Osteoblast (primary cell): Measurements from ENCODE around the gene THG1L. TPM values are rescaled to one million over a fixed set of nuclear protein-coding genes. Genes with fewer than 3 reads are reported as not detected.

Experiments
- DNase-seq: peaks from one replicate; pipeline ENCODE4 v3.0.0; 2011; ENCODE audit warnings: low spot score, mixed read lengths; ENCODE audit not compliant: insufficient read length; ENCODE audit errors: missing footprints
- H2AFZ ChIP-seq: 2 replicates; pipeline ENCODE4 v1.6.0; 2011; ENCODE audit warnings: mild to moderate bottlenecking, low read length
- H3K27ac ChIP-seq: 2 replicates; pipeline ENCODE4 v1.5.1; 2011; ENCODE audit warnings: mild to moderate bottlenecking, low read depth, low read length, moderate library complexity
- H3K27me3 ChIP-seq: 2 replicates; pipeline ENCODE4 v1.6.0; 2012; ENCODE audit warnings: mild to moderate bottlenecking, control low read depth, inconsistent platforms, low read length, moderate library complexity; ENCODE audit not compliant: insufficient read depth
- H3K36me3 ChIP-seq: 2 replicates; pipeline ENCODE4 v1.5.1; 2011; ENCODE audit warnings: mild to moderate bottlenecking, low read length, control low read depth, moderate library complexity; ENCODE audit not compliant: insufficient read depth
- H3K4me1 ChIP-seq: 2 replicates; pipeline ENCODE4 v1.5.1; 2011; ENCODE audit warnings: mild to moderate bottlenecking, low read length, control low read depth, moderate library complexity; ENCODE audit not compliant: insufficient read depth
- H3K4me2 ChIP-seq: 2 replicates; pipeline ENCODE4 v1.6.0; 2011; ENCODE audit warnings: mild to moderate bottlenecking, low read length; ENCODE audit not compliant: insufficient read depth
- H3K4me3 ChIP-seq: fragments of 200-600 bp; sonication (generic); 3 replicates; pipeline ENCODE4 v1.5.1; 2012; ENCODE audit warnings: mild to moderate bottlenecking, low read length, inconsistent platforms; ENCODE audit not compliant: insufficient read depth
- H3K79me2 ChIP-seq: 2 replicates; pipeline ENCODE4 v1.6.0; 2012; ENCODE audit warnings: mild to moderate bottlenecking, low read length, control low read depth, inconsistent platforms; ENCODE audit not compliant: insufficient read depth
- H3K9me3 ChIP-seq: 2 replicates; pipeline ENCODE4 v1.5.1; 2011; ENCODE audit warnings: low read depth, low read length, control low read depth
- H4K20me1 ChIP-seq: 2 replicates; pipeline ENCODE4 v1.6.0; 2012; ENCODE audit warnings: mild to moderate bottlenecking, low read length, control low read depth; ENCODE audit not compliant: insufficient read depth
- CTCF ChIP-seq: IDR thresholded peaks from 2 replicates; pipeline ENCODE4 v1.5.1; 2011; ENCODE audit warnings: mild to moderate bottlenecking, low read depth, low read length, moderate library complexity; ENCODE audit errors: extremely low read depth
- total RNA-seq: library from RNA; depleted of rRNA; stranded (reverse); fragments of >200 nt; gene quantifications from 2 replicates; pipeline ENCODE4 v1.2.3, GENCODE V29; 2012

THG1L gene
- total RNA-seq, 1 donor: 27.9 TPM

GRCh38 chr5:157734436-157734835, 3.2 kb downstream of the THG1L start:
- Histone ChIP-seq H3K27me3 (no peaks in the 10 kb centered on the region), H3K36me3 (peaks cover 33% of the 10 kb centered on the region), H3K9me3 (no peaks in the 10 kb centered on the region), H3K27ac (no peak overlapping the region), H3K4me2 (no peak overlapping the region), H2AFZ (no peak overlapping the region), H3K4me1 (peaks cover 10% of the 10 kb centered on the region), H3K79me2 (no peaks in the 10 kb centered on the region), H3K4me3 (no peak overlapping the region), H4K20me1 (no peaks in the 10 kb centered on the region)
- no peak for DNase-seq
- TF ChIP-seq CTCF: no peak

DNA sequence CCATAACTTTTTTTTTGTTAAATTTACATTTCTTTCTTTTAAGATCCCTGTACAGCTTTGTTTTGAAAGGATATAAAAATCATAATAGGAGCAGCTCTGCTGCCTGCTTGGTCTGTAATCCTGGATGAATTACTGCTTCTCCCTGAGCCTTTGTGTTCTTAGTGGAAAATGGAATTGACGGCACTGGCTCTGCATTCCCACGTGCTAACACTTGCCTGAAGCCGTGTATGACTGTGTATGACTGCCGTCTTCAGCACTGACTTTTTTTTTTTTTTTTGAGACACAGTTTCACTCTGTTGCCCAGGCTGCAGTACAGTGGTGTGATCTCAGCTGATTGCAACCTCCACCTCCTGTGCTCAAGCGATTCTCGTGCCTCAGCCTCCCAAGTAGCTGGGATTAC, 4.8 kb downstream of the THG1L start:
- Histone ChIP-seq H4K20me1 (no peaks in the 10 kb centered on the region), H3K27me3 (no peaks in the 10 kb centered on the region), H3K36me3 (peaks cover 38% of the 10 kb centered on the region), H3K4me1 (peaks cover 6% of the 10 kb centered on the region), H3K4me3 (no peak overlapping the region), H2AFZ (no peak overlapping the region), H3K9me3 (no peaks in the 10 kb centered on the region), H3K79me2 (no peaks in the 10 kb centered on the region), H3K4me2 (no peak overlapping the region), H3K27ac (no peak overlapping the region)
- no peak for DNase-seq
- TF ChIP-seq CTCF: no peak

DNA sequence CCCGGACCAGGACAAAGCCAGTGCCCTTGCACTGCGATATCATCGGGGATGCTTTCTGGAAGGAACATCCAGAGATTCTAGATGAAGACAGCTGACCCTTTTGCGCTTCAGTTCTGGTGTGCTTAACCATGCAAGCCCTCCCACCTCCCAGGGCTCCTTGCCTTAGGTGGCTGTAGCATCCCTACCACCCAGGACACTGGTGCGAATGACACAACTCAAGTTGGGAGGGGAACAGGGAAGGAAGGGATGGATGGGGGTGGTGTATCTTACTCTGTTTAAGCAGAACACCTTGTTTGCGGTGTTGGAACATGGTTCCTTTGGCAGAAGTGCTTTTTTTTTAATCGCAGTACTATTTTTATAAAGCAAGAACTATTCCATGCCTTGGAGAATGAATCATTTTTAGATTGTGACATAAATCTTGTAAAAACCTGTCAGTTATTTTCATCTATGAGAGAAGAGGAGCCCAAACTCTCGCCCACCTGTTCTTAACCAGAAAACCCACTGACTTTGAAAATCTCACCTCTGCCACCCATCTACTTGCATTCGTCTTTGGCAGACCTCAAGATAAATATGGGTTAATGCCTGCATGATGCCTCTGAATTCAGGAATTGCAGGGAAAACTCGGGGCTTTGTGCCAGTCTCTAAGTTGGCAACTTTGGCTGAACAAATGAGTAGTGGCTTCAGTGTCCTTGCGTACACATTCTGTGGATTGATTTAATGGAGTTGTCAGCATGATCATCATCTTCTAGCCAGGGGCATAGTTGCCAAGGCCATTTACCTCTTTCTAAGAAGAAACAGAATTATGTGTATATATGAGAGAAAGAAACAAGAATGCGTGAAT, 8.4 kb downstream of the THG1L start:
- H3K9me3 ChIP-seq: no peaks in the 10 kb centered on the region
- no peak overlapping the region for H3K4me2 ChIP-seq
- H3K36me3 ChIP-seq: peaks cover 28% of the 10 kb centered on the region
- peaks cover 7% of the 10 kb centered on the region for H3K79me2 ChIP-seq
- TF ChIP-seq CTCF: no peak
- no peaks in the 10 kb centered on the region for H3K27me3 ChIP-seq
- H2AFZ ChIP-seq: no peak overlapping the region
- H3K4me1 ChIP-seq: peaks cover 4% of the 10 kb centered on the region
- no peak overlapping the region for H3K27ac ChIP-seq
- no peak for DNase-seq
- H4K20me1 ChIP-seq: no peaks in the 10 kb centered on the region
- no peak overlapping the region for H3K4me3 ChIP-seq

GRCh38 chr5:157740229-157740610, 9.0 kb downstream of the THG1L start:
- DNase-seq: peak; percentile 89
- peak; percentile 48 for TF ChIP-seq CTCF
- Histone ChIP-seq H2AFZ (no peak overlapping the region), H3K4me3 (no peak overlapping the region), H3K27me3 (no peaks in the 10 kb centered on the region), H3K79me2 (peaks cover 13% of the 10 kb centered on the region), H3K4me2 (no peak overlapping the region), H3K9me3 (no peaks in the 10 kb centered on the region), H4K20me1 (no peaks in the 10 kb centered on the region), H3K4me1 (peaks cover 10% of the 10 kb centered on the region), H3K36me3 (peaks cover 24% of the 10 kb centered on the region), H3K27ac (no peak overlapping the region)
